K562 (cell line): ENCODE data around the gene CREBL2. TPM values are rescaled to one million over a fixed set of nuclear protein-coding genes. Genes with fewer than 3 reads are reported as not detected.

ENCODE experiments used
- ARID2 ChIP-seq: fragments of 450-650 bp; IDR thresholded peaks from 2 replicates; pipeline ENCODE4 v1.6.1; 2017; ENCODE audit warnings: antibody characterized with exemption, mild to moderate bottlenecking
- CREB1 ChIP-seq, 2 experiments: sonication (generic) in 1 of 2; formaldehyde crosslinking in 1 of 2; IDR thresholded peaks; 2 replicates each; pipeline versions ENCODE4 v1.6.1 to v1.8.0; 2012 to 2022; ENCODE audit warnings: inconsistent platforms in 1 of 2, mild to moderate bottlenecking in 1 of 2, missing genetic modification reagents in 1 of 2, moderate library complexity in 1 of 2
- CREBBP ChIP-seq: IDR thresholded peaks from one replicate; pipeline ENCODE4 v1.6.1; 2012; ENCODE audit warnings: low read depth, mild to moderate bottlenecking, control low read depth, inconsistent platforms, low read length
- CTBP1 ChIP-seq: fragments of 450-650 bp; IDR thresholded peaks from 2 replicates; pipeline ENCODE4 v1.6.1; 2016; ENCODE audit warnings: borderline replicate concordance
- CTCF ChIP-seq, 3 experiments: IDR thresholded peaks in 2 of 3; conservative IDR thresholded peaks in 1 of 3; 2 replicates each; pipeline ENCODE4 v1.5.1; 2011 to 2012; ENCODE audit warnings: low read length in 3 of 3, mild to moderate bottlenecking in 3 of 3, control low read depth in 2 of 3, improper control_type of control experiment in 1 of 3, inconsistent platforms in 1 of 3, low read depth in 1 of 3, mixed read lengths in 1 of 3, moderate library complexity in 1 of 3; ENCODE audit not compliant: insufficient read depth in 2 of 3
- DMBX1 ChIP-seq: fragments of 250-450 bp; sonication (Bioruptor Pico); IDR thresholded peaks from 2 replicates; pipeline ENCODE4 v1.8.0; 2022; ENCODE audit warnings: inconsistent platforms, mild to moderate bottlenecking, moderate library complexity, borderline replicate concordance
- EP400 ChIP-seq: fragments of 450-650 bp; IDR thresholded peaks from 2 replicates; pipeline ENCODE4 v1.6.1; 2017; ENCODE audit warnings: antibody characterized with exemption, mild to moderate bottlenecking, moderate library complexity
- HMGXB4 ChIP-seq: sonication (generic); formaldehyde crosslinking; IDR thresholded peaks from 2 replicates; pipeline ENCODE4 v1.8.1; 2023; ENCODE audit warnings: mild to moderate bottlenecking, missing genetic modification reagents
- NR2C2 ChIP-seq, 2 experiments: fragments of 200-800 bp in 1 of 2; sonication (Bioruptor generic) in 1 of 2; sonication (generic) in 1 of 2; formaldehyde crosslinking in 1 of 2; IDR thresholded peaks; 2 replicates each; pipeline versions ENCODE4 v1.6.1 to v1.8.0; 2016 to 2022; ENCODE audit warnings: mild to moderate bottlenecking in 1 of 2, missing compliant biosample characterization in 1 of 2, missing genetic modification characterization in 1 of 2, missing genetic modification reagents in 1 of 2
- SRF ChIP-seq, 2 experiments: fragments of 250-450, 450-650 bp in 1 of 2; sonication (Bioruptor Pico) in 1 of 2; sonication (generic) in 1 of 2; formaldehyde crosslinking; IDR thresholded peaks; 2 replicates each; pipeline versions ENCODE4 v1.5.0 to v1.5.1; 2020 to 2022; ENCODE audit warnings: mild to moderate bottlenecking in 1 of 2, missing genetic modification reagents in 1 of 2
- TAF9B ChIP-seq: fragments of 450-650 bp; IDR thresholded peaks from 2 replicates; pipeline ENCODE4 v1.6.1; 2018; ENCODE audit warnings: mild to moderate bottlenecking; ENCODE audit not compliant: partially characterized antibody
- TCF7L2 ChIP-seq: fragments of 150-350 bp; IDR thresholded peaks from 2 replicates; pipeline ENCODE4 v1.6.1; 2016; ENCODE audit warnings: low read depth, mild to moderate bottlenecking, low read length, moderate library complexity
- TEAD4 ChIP-seq, 2 experiments: sonication (generic) in 1 of 2; formaldehyde crosslinking in 1 of 2; IDR thresholded peaks; 2 replicates each; pipeline versions ENCODE4 v1.6.1 to v1.8.0; 2012 to 2022; ENCODE audit warnings: borderline replicate concordance in 1 of 2, inconsistent platforms in 1 of 2, low read length in 1 of 2, mild to moderate bottlenecking in 1 of 2, missing genetic modification reagents in 1 of 2
- ZBTB12 ChIP-seq: fragments of 250-450 bp; sonication (Bioruptor Pico); IDR thresholded peaks from 2 replicates; pipeline ENCODE4 v1.4.0; 2020
- ZNF518B ChIP-seq: fragments of 250-450 bp; sonication (Bioruptor Pico); IDR thresholded peaks from 2 replicates; pipeline ENCODE4 v1.5.0; 2021; ENCODE audit warnings: mild to moderate bottlenecking, moderate library complexity
- ZNF764 ChIP-seq: fragments of 250-450 bp; sonication (Bioruptor Pico); IDR thresholded peaks from 2 replicates; pipeline ENCODE4 v1.4.0; 2020; ENCODE audit warnings: low read depth, mild to moderate bottlenecking, moderate library complexity
- polyA plus RNA-seq, 8 experiments: library from polyadenylated mRNA; depleted of rRNA in 4 of 8; stranded (reverse) in 5 of 8; unstranded in 3 of 8; fragments of >200 nt; fragmentation: Nextera tagmentation in 2 of 8; fragmentation: Illumina TruSeq in 1 of 8; extraction: Ambion mirVana in 2 of 8; extraction: Trizol in 1 of 8; gene quantifications; 2 replicates each; pipeline versions ENCODE4 v1.2.1 to v1.2.3, GENCODE V29; 2011 to 2014; ENCODE audit warnings: inconsistent platforms in 1 of 8, missing spikeins in 1 of 8
- total RNA-seq, 7 experiments: library from RNA; depleted of rRNA in 6 of 7; stranded (reverse); fragments of >200 nt in 6 of 7; fragmentation: Illumina TruSeq in 2 of 7; extraction: Trizol in 2 of 7; gene quantifications; 2 replicates each; pipeline versions ENCODE4 v1.2.1 to v1.2.3, GENCODE V29; 2011 to 2021; ENCODE audit warnings: low replicate concordance in 1 of 7

CREBL2 gene
- total and polyA plus RNA-seq, 9 of the 15 experiments (the other 6 are each of a cell fraction or from before 2014, with no cell fraction given), result 1.7 to 7.3 (median 5.2) TPM

GRCh38 chr12:12611512-12612306 is at the start of gene CREBL2 (continued):
- TF ChIP-seq HMGXB4 (CRISPR knock-in tag) (no peak), ARID2 (no peak), DMBX1 (CRISPR knock-in tag) (no peak), NR2C2 (CRISPR knock-in tag; IDR thresholded peaks at IDR 0.05) (no peak), NR2C2 (tag; IDR thresholded peaks at IDR 0.05) (peak; percentile 53; the same call in 1 of the 2 replicates), SRF (CRISPR knock-in tag; IDR thresholded peaks at IDR 0.05) (no peak; a peak in 1 of 4 replicates), TAF9B (peak; percentile 59), CTCF (IDR thresholded peaks at IDR 0.05 in 2 of 3, conservative IDR thresholded peaks at IDR 0.05 in 1 of 3; ENCODE audit: insufficient read depth in 2 of 3, low read depth in 1 of 3, low read length in 3 of 3) (no peak), EP400 (peak; percentile 80), CREB1 (IDR thresholded peaks at IDR 0.05) (peak; percentile 31; the same call in 1 of the 2 replicates), CREB1 (CRISPR knock-in tag; IDR thresholded peaks at IDR 0.05) (no peak; the same call in 1 of the 2 replicates), ZNF764 (CRISPR knock-in tag) (no peak), ZBTB12 (no peak), CREBBP (no peak), CTBP1 (peak; percentile 74; the same call in 1 of the 2 replicates), TCF7L2 (peak; percentile 74; the same call in 1 of the 2 replicates), TEAD4 (IDR thresholded peaks at IDR 0.05; ENCODE audit: low read length) (peak; percentile 53), TEAD4 (CRISPR knock-in tag; IDR thresholded peaks at IDR 0.05; ENCODE audit: borderline replicate concordance) (no peak), ZNF518B (no peak)
